ENCODE results near the gene KLHL29.
"Not testable (repeated sequence)": the region's sequence is repeated elsewhere in the genome, so short reads cannot be mapped to it uniquely, and the experiment has no call there.

Gene KLHL29

GRCh38 chr2:23384551-23385343 is at the start of gene KLHL29:
KLHL29 (plus strand) TSS chr2:23385179; CDS start chr2:23562197, 177,018 bp downstream.
- DNase-seq: no peak

- no peak for DNase-seq
Measured at GRCh38 chr2:23335550-23335949, 49.4 kb upstream of the KLHL29 start.

- DNase-seq: no peak
Measured at GRCh38 chr2:23342075-23342474, 42.9 kb upstream of the KLHL29 start.

- no peak for DNase-seq
Measured at GRCh38 chr2:23346029-23346428, 39.0 kb upstream of the KLHL29 start.

GRCh38 chr2:23346781-23347180 is 38.2 kb upstream of the KLHL29 start:
- DNase-seq: no peak

- no peak for DNase-seq
Measured at GRCh38 chr2:23347471-23348092, 37.4 kb upstream of the KLHL29 start.

DNA sequence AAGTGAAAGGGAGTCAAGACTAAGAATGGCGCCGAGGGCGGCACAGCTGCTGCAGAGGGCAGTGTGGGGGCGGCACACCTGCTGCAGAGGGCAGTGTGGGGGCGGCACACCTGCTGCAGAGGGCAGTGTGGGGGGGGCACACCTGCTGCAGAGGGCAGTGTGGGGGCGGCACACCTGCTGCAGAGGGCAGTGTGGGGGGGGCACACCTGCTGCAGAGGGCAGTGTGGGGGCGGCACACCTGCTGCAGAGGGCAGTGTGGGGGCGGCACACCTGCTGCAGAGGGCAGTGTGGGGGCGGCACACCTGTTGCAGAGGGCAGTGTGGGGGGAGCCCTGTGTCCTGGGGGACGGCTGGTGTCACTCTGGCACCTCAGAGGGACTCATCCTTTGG is 36.9 kb upstream of the KLHL29 start:
- not testable (repeated sequence) for DNase-seq

GRCh38 chr2:23349508-23349907 is 35.5 kb upstream of the KLHL29 start:
- DNase-seq: no peak

DNA sequence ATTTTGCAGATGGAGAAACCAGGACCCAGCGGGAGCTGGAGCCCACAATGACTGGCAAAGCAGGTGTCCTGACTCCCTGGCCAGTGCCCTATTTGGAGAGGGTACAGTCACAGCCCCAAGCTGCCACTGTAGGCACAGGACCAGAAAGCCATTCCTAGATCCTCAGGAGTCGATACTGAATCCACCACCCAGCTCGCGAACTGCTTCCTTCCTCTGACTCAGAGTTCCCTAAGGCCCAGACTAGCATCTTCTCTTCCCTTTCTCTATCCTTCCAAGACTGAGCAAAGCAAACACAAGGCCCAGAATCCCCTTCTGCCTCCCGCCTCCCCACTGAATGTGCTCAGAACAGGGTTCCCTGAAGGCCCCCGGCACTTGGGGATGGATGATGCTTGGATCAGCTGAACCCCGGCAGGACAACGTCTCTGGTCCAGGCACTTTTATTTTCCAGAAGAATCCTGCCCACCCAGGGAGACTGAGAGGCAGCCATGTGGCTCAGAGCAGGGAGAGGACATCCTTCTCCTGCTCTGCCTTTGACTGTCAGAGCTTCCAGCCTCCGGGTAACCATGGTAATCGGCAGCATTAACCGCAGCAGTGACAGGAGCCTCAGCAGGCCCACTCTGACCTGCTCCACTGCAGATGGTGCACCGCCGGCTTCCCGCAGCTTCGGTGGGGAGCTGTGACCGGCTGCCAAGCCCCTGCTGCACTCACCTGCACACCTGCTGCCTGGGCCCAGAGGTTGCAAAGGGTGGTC is 34.8 kb upstream of the KLHL29 start:
- DNase-seq: no peak

- no peak for DNase-seq
Measured at GRCh38 chr2:23350792-23351355, 34.1 kb upstream of the KLHL29 start.

DNA sequence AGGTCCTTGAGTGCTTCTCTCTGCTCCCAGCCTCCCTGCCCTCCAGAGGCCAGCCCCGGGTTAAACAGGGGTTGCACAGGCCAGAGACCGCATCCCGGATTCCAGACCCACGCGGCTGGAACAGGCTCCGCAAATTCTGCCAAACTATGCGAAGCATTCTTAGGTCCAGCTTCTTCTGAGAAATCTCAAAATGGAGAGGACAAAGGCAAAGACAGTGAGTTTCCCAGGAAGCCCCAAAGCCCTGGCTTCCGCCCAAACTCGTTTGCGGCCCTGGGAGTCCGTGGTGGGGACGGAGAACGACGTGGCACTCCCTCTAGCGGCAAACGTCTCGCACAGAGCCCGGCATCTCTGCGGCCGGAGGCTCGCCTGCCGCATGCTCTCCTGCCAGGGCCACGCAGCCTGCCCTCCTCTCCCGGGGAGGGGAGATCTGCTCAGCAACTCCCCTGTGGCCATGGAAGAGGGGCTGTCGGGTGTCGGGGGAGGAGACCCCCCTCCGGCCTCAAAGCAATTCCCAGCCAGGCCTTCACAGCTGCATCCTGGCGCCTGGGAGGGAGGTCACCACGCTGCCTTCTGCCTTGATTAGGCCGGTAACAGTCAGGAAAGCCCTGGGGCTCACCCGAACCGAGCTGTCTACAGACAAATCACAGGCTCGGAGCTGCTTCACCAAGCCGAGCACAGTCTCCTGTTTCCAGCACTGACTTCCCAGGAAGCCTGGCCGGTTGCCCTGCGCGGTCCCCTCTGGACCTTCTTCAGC is 33.4 kb upstream of the KLHL29 start:
- DNase-seq: no peak

GRCh38 chr2:23354554-23354953 is 30.4 kb upstream of the KLHL29 start:
- DNase-seq: no peak

DNA sequence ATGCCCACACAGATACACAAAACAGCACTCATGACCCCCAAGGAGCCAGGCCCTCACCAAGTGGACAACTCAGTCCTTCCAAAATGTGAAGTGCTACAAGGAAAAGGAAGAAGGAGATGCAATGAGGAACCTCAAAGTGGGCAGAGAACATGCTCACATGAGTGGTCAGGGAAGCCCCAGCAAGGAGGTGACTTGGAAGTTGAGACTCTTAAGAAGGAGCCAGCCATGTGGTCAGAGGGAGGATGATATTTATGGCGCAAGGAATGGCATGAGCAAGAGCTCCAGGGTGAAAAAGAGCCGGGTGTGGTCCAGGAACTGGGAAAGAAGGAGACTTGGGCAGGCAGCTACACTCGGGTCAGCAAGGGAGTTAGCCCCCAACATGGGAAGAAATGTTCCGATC is 30.0 kb upstream of the KLHL29 start:
- DNase-seq: no peak

GRCh38 chr2:23356711-23357110 is 28.3 kb upstream of the KLHL29 start:
- no peak for DNase-seq

GRCh38 chr2:23359631-23360567 is 25.1 kb upstream of the KLHL29 start:
- DNase-seq: no peak

DNA sequence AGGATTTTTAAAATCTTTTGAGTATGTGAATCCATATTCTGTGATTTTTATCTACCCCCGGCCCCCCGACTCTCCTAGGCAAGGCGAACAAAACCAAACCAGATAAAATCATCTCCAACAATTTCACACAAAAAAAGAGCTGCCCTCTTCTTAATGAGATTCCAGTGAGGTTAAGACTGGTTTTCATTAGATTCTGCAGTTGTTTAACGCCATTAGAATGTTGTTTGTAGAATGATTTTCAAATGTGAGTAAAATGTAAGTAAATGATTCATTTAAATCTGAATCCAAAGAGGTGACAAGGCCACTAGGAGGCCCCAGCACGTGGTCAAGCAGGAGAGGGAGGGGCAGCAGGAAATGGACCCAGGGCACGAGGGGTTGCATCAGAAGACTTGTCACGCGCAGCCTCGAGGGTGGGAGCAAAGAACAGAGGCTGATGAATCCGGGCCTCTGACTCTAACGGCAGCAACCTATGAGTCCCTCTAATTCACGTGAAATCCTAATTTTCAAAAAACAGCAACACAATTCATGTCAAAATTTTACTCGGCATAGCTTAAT is 24.3 kb upstream of the KLHL29 start:
- DNase-seq: no peak

GRCh38 chr2:23361152-23361551 is 23.8 kb upstream of the KLHL29 start:
- no peak for DNase-seq

- no peak for DNase-seq
Measured at GRCh38 chr2:23363268-23363667, 21.7 kb upstream of the KLHL29 start.

GRCh38 chr2:23363831-23364230 is 21.1 kb upstream of the KLHL29 start:
- DNase-seq: no peak

DNA sequence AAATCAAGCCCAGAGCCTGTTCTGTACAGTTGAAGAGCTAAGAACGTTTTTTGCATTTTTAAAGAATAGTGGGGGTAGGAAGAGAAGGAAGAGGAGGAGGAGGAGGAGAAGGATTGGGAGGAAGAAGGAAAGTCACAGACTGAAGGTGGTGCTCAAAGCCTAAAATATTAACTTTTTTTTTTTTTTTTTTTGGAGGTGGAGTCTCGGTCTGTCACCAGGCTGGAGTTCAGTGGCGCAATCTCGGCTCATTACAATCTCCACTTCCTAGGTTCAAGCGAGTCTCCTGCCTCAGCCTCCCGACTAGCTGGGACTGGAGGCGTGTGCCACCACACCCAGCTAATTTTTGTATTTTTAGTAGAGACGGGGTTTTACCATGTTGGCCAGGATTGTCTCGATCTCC is 18.3 kb upstream of the KLHL29 start:
- DNase-seq: no peak

DNA sequence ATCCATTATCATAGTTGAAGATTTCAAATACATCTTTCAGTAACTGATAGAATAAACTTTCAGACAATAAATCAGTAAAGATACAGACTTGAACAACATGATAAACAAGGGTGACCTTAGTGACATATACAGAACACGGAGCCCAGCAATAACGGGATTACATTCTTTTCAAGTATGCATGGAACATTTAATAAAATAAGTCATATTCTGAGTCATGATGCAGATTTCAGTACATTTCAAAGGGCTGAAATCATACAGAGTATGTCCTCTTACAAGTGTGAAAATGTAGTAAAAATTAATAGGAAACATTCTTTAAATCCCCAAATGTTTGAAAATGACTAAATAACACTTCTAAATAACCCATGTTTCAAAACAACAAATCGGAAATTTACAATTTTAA is 17.2 kb upstream of the KLHL29 start:
- DNase-seq: no peak

All from NCI-H187 treated with DMSO at 0.1 percent for 48 hours (cell line).